Astrocyte (in vitro differentiated cells and primary cell): ENCODE data around the gene LPAR3.

Experiments used
- CTCF ChIP-seq: IDR thresholded peaks from 2 replicates; pipeline ENCODE4 v1.5.1; 2011; ENCODE audit warnings: low read depth, mild to moderate bottlenecking, inconsistent platforms, low read length, moderate library complexity; ENCODE audit not compliant: insufficient read depth
- EZH2 ChIP-seq: IDR thresholded peaks from 2 replicates; pipeline ENCODE4 v1.6.1; 2012; ENCODE audit warnings: mild to moderate bottlenecking, low read length, inconsistent platforms; ENCODE audit not compliant: insufficient read depth

GRCh38 chr1:84883286-84883685 lies 9.7 kb downstream of the LPAR3 start:
- no peak for TF ChIP-seq CTCF
- TF ChIP-seq EZH2 = no peak
